Measurements from ENCODE around the gene DRG1.

GRCh38 chr22:31448382-31448781, 49.0 kb downstream of the DRG1 start:
- no peak for TF ChIP-seq CSRNP3 (CRISPR knock-in tag; IDR thresholded peaks at IDR 0.05)
- TF ChIP-seq RARB (CRISPR knock-in tag; IDR thresholded peaks at IDR 0.05) = no peak
- TF ChIP-seq CSDC2 (CRISPR knock-in tag; IDR thresholded peaks at IDR 0.05) = no peak
- TF ChIP-seq ZNF8 (CRISPR knock-in tag; IDR thresholded peaks at IDR 0.05) = no peak
- TF ChIP-seq PATZ1 (CRISPR knock-in tag; IDR thresholded peaks at IDR 0.05; ENCODE audit: borderline replicate concordance) = no peak
- TF ChIP-seq ZC3H10 (CRISPR knock-in tag; IDR thresholded peaks at IDR 0.05) = no peak
- no peak for TF ChIP-seq ZFP3 (CRISPR knock-in tag; IDR thresholded peaks at IDR 0.05)
- TF ChIP-seq ZNF565 (CRISPR knock-in tag; conservative IDR thresholded peaks at IDR 0.05; ENCODE audit: low read depth) = no peak
- TF ChIP-seq CREB5 (CRISPR knock-in tag; IDR thresholded peaks at IDR 0.05; ENCODE audit: low read depth) = no peak
- TF ChIP-seq GLIS3 (CRISPR knock-in tag; IDR thresholded peaks at IDR 0.05) = no peak
- no peak for TF ChIP-seq POU6F1 (CRISPR knock-in tag; IDR thresholded peaks at IDR 0.05; ENCODE audit: borderline replicate concordance, low read depth)
- TF ChIP-seq ESRRG (CRISPR knock-in tag; IDR thresholded peaks at IDR 0.05) = no peak
